ENCODE results near the gene SEC22A.

- TF ChIP-seq POLR2A (IDR thresholded peaks at IDR 0.05) (no peak), CTCF (IDR thresholded peaks at IDR 0.05) (no peak)
These were observed 44.0 kb upstream of the SEC22A start for GRCh38 chr3:123157598-123158287.

Measured in adrenal gland (tissue), 5 donors.